HAP-1 (cell line): ENCODE measurements around the gene SERTM1.

Experiments used
- DNase-seq, 2 experiments: peaks; one replicate each; pipeline ENCODE4 v3.0.0-alpha.2; 2016 to 2020; ENCODE audit warnings: low spot score in 2 of 2
- H3K27me3 ChIP-seq: fragments of 250-450 bp; sonication (Bioruptor Pico); 2 replicates; pipeline ENCODE4 v1.5.1; 2020; ENCODE audit warnings: low read depth, mild to moderate bottlenecking, moderate library complexity
- H3K36me3 ChIP-seq: fragments of 250-450 bp; sonication (Bioruptor Pico); replicated peaks from 2 replicates; pipeline ENCODE4 v1.5.1; 2020; ENCODE audit warnings: mild to moderate bottlenecking
- H3K4me1 ChIP-seq: fragments of 250-450 bp; sonication (Bioruptor Pico); 2 replicates; pipeline ENCODE4 v1.5.1; 2020; ENCODE audit warnings: mild to moderate bottlenecking
- H3K4me3 ChIP-seq: fragments of 250-450 bp; sonication (Bioruptor Pico); 2 replicates; pipeline ENCODE4 v1.5.1; 2020; ENCODE audit warnings: mild to moderate bottlenecking, moderate library complexity
- H3K9me3 ChIP-seq: fragments of 250-450 bp; sonication (Bioruptor Pico); 2 replicates; pipeline ENCODE4 v1.5.1; 2020; ENCODE audit warnings: mild to moderate bottlenecking, moderate library complexity
- in situ Hi-C: fragments of 300-500 bp; cut with MboI; formaldehyde crosslinking; loops from 3 replicates; pipeline ENCODE4 v1.14.3; 2020; ENCODE audit warnings: low sequenced_read_pairs, inconsistent platforms, mixed read lengths

The SERTM1 gene

GRCh38 chr13:36673838-36674326, at the start of gene SERTM1:
SERTM1 (plus strand) TSS chr13:36674020; CDS start chr13:36695079, 21,059 bp downstream.
- no peaks in the 10 kb centered on the region for H3K4me1 ChIP-seq
- in situ Hi-C loops = no loop called here
- DNase-seq = peak; percentile 67 to 83
- no peaks in the 10 kb centered on the region for H3K36me3 ChIP-seq
- H3K4me3 ChIP-seq = peak within 1 kb of the TSS; percentile 38
- no peaks in the 10 kb centered on the region for H3K9me3 ChIP-seq
- H3K27me3 ChIP-seq = peaks cover 4% of the 10 kb centered on the region; the same call in 1 of the 2 replicates

- DNase-seq = peak; percentile 52 to 68
These were observed 45.3 kb upstream of the SERTM1 start for GRCh38 chr13:36628377-36629056.

DNA sequence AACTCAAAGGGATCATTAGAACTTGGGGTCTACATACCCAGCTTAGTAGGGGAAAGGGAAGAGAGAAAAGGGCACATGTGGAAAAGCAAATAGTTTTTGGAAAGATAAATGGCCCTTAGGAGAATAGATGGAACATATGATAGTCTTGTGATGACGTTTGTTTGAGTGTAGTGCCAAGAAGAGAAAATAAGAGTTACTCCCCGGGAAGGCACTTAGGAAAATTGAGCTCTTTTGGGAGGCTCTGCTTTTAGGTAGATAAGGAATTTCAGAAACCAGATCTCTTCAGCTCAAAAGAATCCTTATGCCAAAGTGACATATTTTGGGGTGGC, 44.8 kb upstream of the SERTM1 start:
- DNase-seq = no peak
- Histone ChIP-seq H3K4me1 (peaks cover 8% of the 10 kb centered on the region; the same call in 1 of the 2 replicates), H3K27me3 (no peaks in the 10 kb centered on the region), H3K36me3 (no peaks in the 10 kb centered on the region), H3K9me3 (no peaks in the 10 kb centered on the region), H3K4me3 (no peak overlapping the region)
- in situ Hi-C loops = no loop called here

More at GRCh38 chr13:36628377-36629056, 45.3 kb upstream of the SERTM1 start:
- Histone ChIP-seq H3K4me1 (peaks cover 8% of the 10 kb centered on the region; the same call in 1 of the 2 replicates), H3K36me3 (no peaks in the 10 kb centered on the region), H3K4me3 (no peak overlapping the region), H3K9me3 (no peaks in the 10 kb centered on the region), H3K27me3 (no peaks in the 10 kb centered on the region)
- in situ Hi-C loops = no loop called here

DNA sequence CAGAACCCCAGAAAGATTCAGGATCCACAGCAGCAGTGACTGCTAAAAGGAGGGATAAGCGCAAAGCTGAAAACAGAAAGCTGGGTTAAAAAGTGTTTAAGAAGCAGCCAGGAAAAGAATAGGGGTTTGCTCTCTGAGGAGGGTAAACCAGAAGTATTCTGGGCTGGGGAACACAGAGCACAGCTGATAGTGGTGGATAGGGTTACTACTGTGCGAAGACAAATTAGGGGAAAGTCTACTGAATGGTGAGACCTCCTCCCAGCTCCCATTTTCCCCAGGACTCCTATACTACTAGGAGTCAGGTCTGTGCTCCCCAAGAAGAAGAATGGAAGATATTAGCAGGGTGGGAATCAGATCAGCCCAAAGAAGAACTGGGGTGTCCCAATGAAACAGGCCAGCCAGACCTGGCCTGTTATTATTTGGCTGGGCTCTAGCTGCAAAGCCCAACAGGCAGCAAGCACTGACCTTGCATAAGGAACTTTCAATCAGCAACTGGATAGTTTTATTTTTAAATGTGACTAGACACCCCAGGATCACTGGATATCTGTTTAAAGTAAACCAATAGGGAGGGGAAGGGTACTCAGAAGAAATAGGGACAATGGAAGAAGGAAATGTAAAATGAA, 43.5 kb upstream of the SERTM1 start:
- no peak for DNase-seq
- in situ Hi-C loops = no loop called here
- H3K4me3 ChIP-seq = no peak overlapping the region
- H3K4me1 ChIP-seq = peaks cover 8% of the 10 kb centered on the region; the same call in 1 of the 2 replicates
- H3K36me3 ChIP-seq = no peaks in the 10 kb centered on the region
- H3K9me3 ChIP-seq = no peaks in the 10 kb centered on the region
- H3K27me3 ChIP-seq = no peaks in the 10 kb centered on the region

- in situ Hi-C loops = no loop called here
- Histone ChIP-seq H3K27me3 (no peaks in the 10 kb centered on the region), H3K4me3 (no peak overlapping the region), H3K4me1 (no peaks in the 10 kb centered on the region), H3K9me3 (no peaks in the 10 kb centered on the region), H3K36me3 (no peaks in the 10 kb centered on the region)
- no peak for DNase-seq
These were observed 34.2 kb upstream of the SERTM1 start for GRCh38 chr13:36639610-36640009.

GRCh38 chr13:36650611-36651010, 23.2 kb upstream of the SERTM1 start:
- Histone ChIP-seq H3K9me3 (no peaks in the 10 kb centered on the region), H3K27me3 (no peaks in the 10 kb centered on the region), H3K36me3 (no peaks in the 10 kb centered on the region), H3K4me3 (no peak overlapping the region), H3K4me1 (no peaks in the 10 kb centered on the region)
- DNase-seq = no peak
- in situ Hi-C loops = no loop called here

- H3K4me1 ChIP-seq = no peaks in the 10 kb centered on the region
- H3K9me3 ChIP-seq = no peaks in the 10 kb centered on the region
- H3K4me3 ChIP-seq = no peak overlapping the region
- peaks cover 11% of the 10 kb centered on the region for H3K27me3 ChIP-seq
- in situ Hi-C loops = no loop called here
- no peaks in the 10 kb centered on the region for H3K36me3 ChIP-seq
- DNase-seq = no peak
These were observed 8.2 kb upstream of the SERTM1 start for GRCh38 chr13:36665630-36666029.

GRCh38 chr13:36666477-36667229, 7.2 kb upstream of the SERTM1 start:
- Histone ChIP-seq H3K36me3 (no peaks in the 10 kb centered on the region), H3K27me3 (peaks cover 11% of the 10 kb centered on the region), H3K4me1 (no peaks in the 10 kb centered on the region), H3K9me3 (no peaks in the 10 kb centered on the region), H3K4me3 (no peak overlapping the region)
- in situ Hi-C loops = no loop called here
- DNase-seq = no peak

DNA sequence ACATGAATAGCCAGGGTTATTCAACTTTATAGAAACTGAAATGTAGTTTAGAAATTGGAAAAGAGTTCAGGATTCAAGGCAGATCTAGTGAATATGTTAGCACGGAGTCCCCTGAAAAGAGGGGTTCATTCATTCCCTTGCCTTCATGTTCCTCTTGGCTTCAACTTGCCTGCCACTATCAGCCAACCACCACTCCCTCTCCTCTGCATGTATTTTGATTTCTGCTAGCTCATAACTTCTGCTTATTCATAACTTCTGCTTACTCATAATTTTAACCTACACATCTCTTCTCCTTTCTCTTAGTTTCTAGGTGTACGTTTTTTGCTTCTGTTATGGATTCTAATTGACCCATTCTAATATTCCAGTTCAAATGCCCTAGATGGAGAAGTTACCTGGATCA, 5.5 kb upstream of the SERTM1 start:
- no peaks in the 10 kb centered on the region for H3K36me3 ChIP-seq
- H3K27me3 ChIP-seq = peaks cover 9% of the 10 kb centered on the region
- no peak for DNase-seq
- H3K4me1 ChIP-seq = no peaks in the 10 kb centered on the region
- no peaks in the 10 kb centered on the region for H3K9me3 ChIP-seq
- in situ Hi-C loops = no loop called here
- no peak overlapping the region for H3K4me3 ChIP-seq

GRCh38 chr13:36673352-36673751, 468 bp upstream of the SERTM1 start:
- Histone ChIP-seq H3K27me3 (peaks cover 5% of the 10 kb centered on the region; the same call in 1 of the 2 replicates), H3K9me3 (no peaks in the 10 kb centered on the region), H3K4me3 (no peak overlapping the region), H3K4me1 (no peaks in the 10 kb centered on the region), H3K36me3 (no peaks in the 10 kb centered on the region)
- DNase-seq = no peak
- in situ Hi-C loops = no loop called here

DNA sequence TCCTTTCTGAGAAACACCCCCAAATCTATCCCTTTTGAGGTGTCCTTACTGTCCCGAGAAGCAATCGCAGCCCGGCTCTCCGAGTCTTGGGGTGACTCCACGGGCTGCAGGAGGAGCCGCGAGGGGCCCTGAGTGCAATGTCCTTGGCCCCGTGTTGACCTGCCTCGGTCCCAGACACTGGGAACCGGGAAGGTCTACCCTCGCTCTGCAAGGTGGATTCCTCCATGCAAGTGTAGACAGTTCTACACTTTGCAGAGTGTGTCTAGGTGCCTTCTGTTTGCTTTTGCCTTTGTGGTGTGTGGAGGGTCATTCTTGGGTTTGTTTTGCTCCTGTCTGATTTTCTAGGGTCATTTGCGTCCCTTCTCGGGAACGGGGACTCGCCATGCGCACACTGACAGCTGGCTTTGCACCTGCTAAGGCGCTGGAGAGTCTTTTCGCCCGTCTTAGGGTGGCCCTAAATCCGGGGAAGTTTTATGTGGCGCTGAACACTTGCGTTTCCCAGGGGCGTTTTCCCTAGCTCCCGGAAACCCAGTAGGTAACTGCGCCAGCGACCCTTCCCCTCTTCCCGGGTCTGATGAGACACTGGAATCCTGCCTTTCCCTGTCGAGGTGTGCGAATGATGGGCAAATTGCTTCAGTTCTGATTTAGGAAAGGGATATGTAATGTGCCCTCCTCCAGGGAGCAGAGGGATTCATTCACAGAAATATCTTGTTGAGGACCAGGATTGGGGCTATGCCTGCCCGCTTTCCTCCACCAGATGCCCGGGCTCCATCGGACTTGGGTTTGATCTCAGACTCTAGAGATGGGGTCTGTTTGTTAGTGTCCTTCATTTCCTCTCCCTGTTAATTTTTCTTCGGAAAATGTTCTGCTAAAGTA, 755 bp downstream of the SERTM1 start:
- in situ Hi-C loops = no loop called here
- H3K4me3 ChIP-seq = peak overlapping the region; percentile 38
- H3K4me1 ChIP-seq = no peaks in the 10 kb centered on the region
- H3K36me3 ChIP-seq = no peaks in the 10 kb centered on the region
- H3K9me3 ChIP-seq = no peaks in the 10 kb centered on the region
- no peak for DNase-seq
- H3K27me3 ChIP-seq = 0 out of 2 replicates have a peak, but pooled peaks cover 3% of the 10 kb centered on the region

DNA sequence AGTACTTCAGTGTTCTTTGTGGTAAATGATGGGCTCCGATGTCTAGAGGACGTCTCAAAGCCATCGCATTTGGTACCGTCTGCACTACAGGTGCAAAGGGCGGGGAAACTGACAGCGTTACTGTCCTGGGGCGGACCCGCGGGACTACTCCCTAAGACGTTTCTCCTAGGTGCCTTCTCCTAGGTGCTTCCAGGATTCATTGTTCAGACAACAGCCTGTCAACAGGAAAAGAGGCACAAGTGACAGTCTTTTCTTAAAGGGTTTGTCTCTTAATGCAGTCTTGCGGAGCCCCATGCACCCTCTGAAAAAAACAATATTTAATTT, 1.4 kb downstream of the SERTM1 start:
- H3K36me3 ChIP-seq = no peaks in the 10 kb centered on the region
- H3K27me3 ChIP-seq = 0 out of 2 replicates have a peak, but pooled peaks cover 3% of the 10 kb centered on the region
- in situ Hi-C loops = no loop called here
- no peak for DNase-seq
- H3K4me1 ChIP-seq = no peaks in the 10 kb centered on the region
- H3K9me3 ChIP-seq = no peaks in the 10 kb centered on the region
- H3K4me3 ChIP-seq = no peak overlapping the region

DNA sequence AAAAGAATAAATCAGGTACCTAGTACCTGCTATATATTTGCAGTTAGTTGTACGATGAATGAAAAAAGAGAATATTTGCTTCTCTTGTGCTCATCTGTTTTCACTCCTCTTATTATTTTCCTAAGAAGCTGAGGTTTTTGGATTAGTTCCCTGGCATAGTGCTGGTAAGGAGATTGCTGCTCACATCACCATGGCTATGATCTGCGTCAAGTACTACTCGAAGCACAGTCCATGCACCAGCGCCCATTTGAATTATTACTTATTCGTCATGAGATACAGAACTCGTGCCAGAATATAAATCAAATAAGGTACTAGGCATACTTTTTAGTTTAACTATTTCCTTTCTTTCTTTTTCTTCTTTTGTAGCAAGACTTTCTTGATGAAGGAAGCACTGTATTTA, 7.1 kb downstream of the SERTM1 start:
- in situ Hi-C loops = no loop called here
- Histone ChIP-seq H3K9me3 (no peaks in the 10 kb centered on the region), H3K4me3 (no peak overlapping the region), H3K27me3 (no peaks in the 10 kb centered on the region), H3K36me3 (no peaks in the 10 kb centered on the region), H3K4me1 (no peaks in the 10 kb centered on the region)
- DNase-seq = no peak
